OCI-LY3 (cell line): ENCODE data around the gene DIPK1C.

Source experiments
- H2AFZ ChIP-seq: fragments of 200-600, 300-600 bp; shearing (Covaris generic); 2 replicates; pipeline ENCODE4 v1.6.0; 2014; ENCODE audit warnings: antibody characterized with exemption, low read depth, low read length
- H3K27ac ChIP-seq: fragments of 200-600, 300-600 bp; sonication (generic); 2 replicates; pipeline ENCODE4 v1.5.1; 2014; ENCODE audit warnings: mild to moderate bottlenecking, low read length, moderate library complexity, mixed read lengths
- H3K27me3 ChIP-seq: fragments of 200-600, 300-600 bp; sonication (generic); 2 replicates; pipeline ENCODE4 v1.6.1; 2014; ENCODE audit warnings: low read depth, low read length, mixed read lengths
- H3K36me3 ChIP-seq: fragments of 200-600, 300-600 bp; sonication (generic); replicated peaks from 2 replicates; pipeline ENCODE3; 2014; ENCODE audit warnings: low read depth, low read length, mixed read lengths
- H3K4me1 ChIP-seq: fragments of 300-600, 200-600 bp; sonication (generic); 2 replicates; pipeline ENCODE4 v1.6.1; 2014; ENCODE audit warnings: low read length, mixed read lengths
- H3K4me2 ChIP-seq: fragments of 200-600, 300-600 bp; sonication (generic); 2 replicates; pipeline ENCODE4 v1.6.1; 2014; ENCODE audit warnings: low read length, mixed read lengths
- H3K4me3 ChIP-seq: fragments of 300-600, 200-600 bp; sonication (generic); 2 replicates; pipeline ENCODE4 v1.5.1; 2014; ENCODE audit warnings: antibody characterized with exemption, mild to moderate bottlenecking, low read length, moderate library complexity
- H3K79me2 ChIP-seq: fragments of 300-600, 200-600 bp; shearing (Covaris generic); 2 replicates; pipeline ENCODE4 v1.6.1; 2014; ENCODE audit warnings: mild to moderate bottlenecking, low read length, mixed read lengths
- H3K9ac ChIP-seq: fragments of 300-600, 200-600 bp; shearing (Covaris generic); 2 replicates; pipeline ENCODE4 v1.6.0; 2014; ENCODE audit warnings: mild to moderate bottlenecking, low read length, moderate library complexity
- H3K9me3 ChIP-seq: fragments of 200-600, 300-600 bp; shearing (Covaris generic); 2 replicates; pipeline ENCODE4 v1.6.1; 2014; ENCODE audit warnings: low read length, mixed read lengths; ENCODE audit not compliant: insufficient read depth
- H4K20me1 ChIP-seq: fragments of 200-600, 300-600 bp; sonication (generic); 2 replicates; pipeline ENCODE4 v1.6.1; 2016; ENCODE audit warnings: low read length, mixed read lengths; ENCODE audit not compliant: insufficient read depth
- EZH2phosphoT487 ChIP-seq: fragments of 200-600 bp; shearing (Covaris generic); IDR thresholded peaks from 2 replicates; pipeline ENCODE4 v1.6.1; 2018; ENCODE audit warnings: antibody characterized with exemption, mixed run types, low read depth
- TF ChIP-seq, protein P1 (sequence below): fragments of 200-600, 300-600 bp; sonication (generic); IDR thresholded peaks from 2 replicates; pipeline ENCODE4 v1.5.1; 2014; ENCODE audit warnings: antibody characterized with exemption, low read length, low read depth

DIPK1C gene

DNA sequence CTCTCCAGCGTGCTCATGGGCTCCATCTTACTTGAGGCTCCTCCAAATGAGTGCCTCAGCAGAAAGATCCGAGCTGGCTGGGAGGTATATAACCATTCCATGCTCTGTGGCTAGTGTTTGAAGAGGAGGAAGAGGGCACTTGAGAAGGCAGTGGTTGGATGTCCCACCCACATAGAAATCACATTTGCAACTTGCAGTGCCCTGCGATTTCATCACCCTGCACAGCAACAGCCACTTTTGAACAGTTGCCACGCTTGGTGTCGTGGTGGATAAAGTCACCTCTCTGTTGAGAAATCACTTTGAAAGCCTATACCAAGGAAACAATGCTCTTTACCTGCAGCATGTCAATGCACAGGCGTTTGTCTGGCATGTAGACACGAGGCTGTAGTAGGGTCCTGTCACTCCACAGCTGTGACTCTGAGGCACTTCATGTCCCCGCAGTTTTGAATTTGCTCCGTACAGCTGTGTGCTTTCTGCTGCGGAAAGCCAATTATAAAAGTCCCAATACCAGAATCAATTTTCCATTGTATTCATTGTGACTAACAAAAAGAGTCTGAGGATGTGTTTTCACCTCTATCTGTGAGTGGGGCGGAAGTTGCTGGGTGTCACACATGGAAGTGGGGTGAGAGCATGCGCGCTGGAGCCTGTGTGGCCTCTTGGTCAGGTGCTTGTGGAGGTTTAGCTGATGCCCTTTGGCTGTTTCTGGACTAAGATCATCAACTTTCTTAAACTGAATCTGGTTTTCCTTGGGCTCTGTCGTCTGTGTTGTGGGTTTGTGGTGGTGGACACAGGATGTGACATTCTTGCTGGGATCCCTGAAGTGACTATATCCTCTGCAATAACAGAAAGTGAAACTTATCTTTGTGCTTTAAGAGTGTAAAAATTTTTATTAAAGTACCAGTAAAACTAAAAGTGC is 41.9 kb upstream of the DIPK1C start:
- H2AFZ ChIP-seq: peak overlapping the region; percentile 48
- peaks cover 32% of the 10 kb centered on the region for H3K36me3 ChIP-seq
- TF ChIP-seq, protein P1, sequence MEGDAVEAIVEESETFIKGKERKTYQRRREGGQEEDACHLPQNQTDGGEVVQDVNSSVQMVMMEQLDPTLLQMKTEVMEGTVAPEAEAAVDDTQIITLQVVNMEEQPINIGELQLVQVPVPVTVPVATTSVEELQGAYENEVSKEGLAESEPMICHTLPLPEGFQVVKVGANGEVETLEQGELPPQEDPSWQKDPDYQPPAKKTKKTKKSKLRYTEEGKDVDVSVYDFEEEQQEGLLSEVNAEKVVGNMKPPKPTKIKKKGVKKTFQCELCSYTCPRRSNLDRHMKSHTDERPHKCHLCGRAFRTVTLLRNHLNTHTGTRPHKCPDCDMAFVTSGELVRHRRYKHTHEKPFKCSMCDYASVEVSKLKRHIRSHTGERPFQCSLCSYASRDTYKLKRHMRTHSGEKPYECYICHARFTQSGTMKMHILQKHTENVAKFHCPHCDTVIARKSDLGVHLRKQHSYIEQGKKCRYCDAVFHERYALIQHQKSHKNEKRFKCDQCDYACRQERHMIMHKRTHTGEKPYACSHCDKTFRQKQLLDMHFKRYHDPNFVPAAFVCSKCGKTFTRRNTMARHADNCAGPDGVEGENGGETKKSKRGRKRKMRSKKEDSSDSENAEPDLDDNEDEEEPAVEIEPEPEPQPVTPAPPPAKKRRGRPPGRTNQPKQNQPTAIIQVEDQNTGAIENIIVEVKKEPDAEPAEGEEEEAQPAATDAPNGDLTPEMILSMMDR: no peak
- no peak for TF ChIP-seq EZH2phosphoT487
- peak overlapping the region; percentile 84 for H3K4me3 ChIP-seq
- H3K4me1 ChIP-seq: peaks cover 43% of the 10 kb centered on the region
- peak overlapping the region; percentile 88 for H3K4me2 ChIP-seq
- peak overlapping the region; percentile 75 for H3K27ac ChIP-seq
- H3K9ac ChIP-seq: peak overlapping the region; percentile 77
- H3K79me2 ChIP-seq: peaks cover 61% of the 10 kb centered on the region
- H4K20me1 ChIP-seq: no peaks in the 10 kb centered on the region
- no peaks in the 10 kb centered on the region; the same call in 1 of the 2 replicates for H3K27me3 ChIP-seq
- no peaks in the 10 kb centered on the region for H3K9me3 ChIP-seq

- Histone ChIP-seq H3K79me2 (peaks cover 57% of the 10 kb centered on the region), H3K36me3 (peaks cover 25% of the 10 kb centered on the region), H3K9me3 (no peaks in the 10 kb centered on the region), H3K4me2 (peak overlapping the region; percentile 88), H3K27me3 (peaks cover 1% of the 10 kb centered on the region), H3K4me1 (peaks cover 43% of the 10 kb centered on the region), H3K27ac (peak overlapping the region; percentile 75), H3K9ac (no peak overlapping the region), H4K20me1 (no peaks in the 10 kb centered on the region), H3K4me3 (peak overlapping the region; percentile 84), H2AFZ (no peak overlapping the region)
- TF ChIP-seq EZH2phosphoT487: no peak
- TF ChIP-seq, protein P1: no peak
Observed at GRCh38 chr18:74497778-74498177, 40.7 kb upstream of the DIPK1C start.

GRCh38 chr18:74497324-74497676 is 40.2 kb upstream of the DIPK1C start:
- Histone ChIP-seq H4K20me1 (no peaks in the 10 kb centered on the region), H3K36me3 (peaks cover 20% of the 10 kb centered on the region), H3K27me3 (peaks cover 6% of the 10 kb centered on the region), H3K79me2 (peaks cover 53% of the 10 kb centered on the region), H3K27ac (peak overlapping the region; percentile 75), H3K9ac (peak overlapping the region; percentile 84), H3K4me3 (peak overlapping the region; percentile 84), H3K9me3 (no peaks in the 10 kb centered on the region), H2AFZ (no peak overlapping the region), H3K4me2 (peak overlapping the region; percentile 88), H3K4me1 (peaks cover 43% of the 10 kb centered on the region)
- TF ChIP-seq, protein P1: no peak
- no peak for TF ChIP-seq EZH2phosphoT487

GRCh38 chr18:74496508-74497323 is 39.6 kb upstream of the DIPK1C start:
- Histone ChIP-seq H2AFZ (peak overlapping the region; percentile 52), H3K36me3 (peaks cover 17% of the 10 kb centered on the region), H3K27ac (peak overlapping the region; percentile 75), H3K27me3 (peaks cover 12% of the 10 kb centered on the region), H3K79me2 (peaks cover 53% of the 10 kb centered on the region), H3K4me2 (peak overlapping the region; percentile 88), H3K4me1 (peaks cover 43% of the 10 kb centered on the region), H4K20me1 (no peaks in the 10 kb centered on the region), H3K9ac (peak overlapping the region; percentile 84), H3K9me3 (no peaks in the 10 kb centered on the region), H3K4me3 (peak overlapping the region; percentile 84)
- no peak for TF ChIP-seq EZH2phosphoT487
- TF ChIP-seq, protein P1: 0 out of 2 replicates have a peak, but pooled peaks have one; percentile 6
